Astrocyte (in vitro differentiated cells and primary cell): ENCODE measurements around the gene MYO15B.

Experiments
- CTCF ChIP-seq: IDR thresholded peaks from 2 replicates; pipeline ENCODE4 v1.5.1; 2011; ENCODE audit warnings: low read depth, mild to moderate bottlenecking, inconsistent platforms, low read length, moderate library complexity; ENCODE audit not compliant: insufficient read depth
- EZH2 ChIP-seq: IDR thresholded peaks from 2 replicates; pipeline ENCODE4 v1.6.1; 2012; ENCODE audit warnings: mild to moderate bottlenecking, low read length, inconsistent platforms; ENCODE audit not compliant: insufficient read depth

GRCh38 chr17:75633486-75634375 lies 46.1 kb downstream of the MYO15B start:
- TF ChIP-seq CTCF: peak; percentile 63
- no peak for TF ChIP-seq EZH2
